D341Med (cell line): Measurements from ENCODE around the gene ARHGEF11.
"Not testable (repeated sequence)": the region's sequence is repeated elsewhere in the genome, so short reads cannot be mapped to it uniquely, and the experiment has no call there.

ENCODE experiments used
- DNase-seq: peaks from one replicate; pipeline ENCODE4 v3.0.0; 2012; ENCODE audit warnings: low spot score

The ARHGEF11 gene

GRCh38 chr1:157045250-157046218 is at the start of gene ARHGEF11:
Gene ARHGEF11 (minus strand): TSS chr1:157045742. CDS start chr1:157044330, 1,412 bp downstream.
- DNase-seq: peak; percentile 98

- DNase-seq: peak; percentile 29
These were observed 49.5 kb upstream of the ARHGEF11 start for GRCh38 chr1:157095091-157095490.

- DNase-seq: peak; percentile 31
These were observed 47.3 kb upstream of the ARHGEF11 start for GRCh38 chr1:157092831-157093230.

- peak; percentile 29 for DNase-seq
These were observed 46.2 kb upstream of the ARHGEF11 start for GRCh38 chr1:157091668-157092273.

- peak; percentile 23 for DNase-seq
These were observed 45.6 kb upstream of the ARHGEF11 start for GRCh38 chr1:157091186-157091585.

GRCh38 chr1:157090771-157091170 is 45.2 kb upstream of the ARHGEF11 start:
- DNase-seq: peak; percentile 20

GRCh38 chr1:157090196-157090647 is 44.7 kb upstream of the ARHGEF11 start:
- peak; percentile 92 for DNase-seq

GRCh38 chr1:157089789-157090188 is 44.2 kb upstream of the ARHGEF11 start:
- peak; percentile 49 for DNase-seq

GRCh38 chr1:157088607-157089006 is 43.1 kb upstream of the ARHGEF11 start:
- DNase-seq: no peak

- no peak for DNase-seq
These were observed 41.5 kb upstream of the ARHGEF11 start for GRCh38 chr1:157087030-157087429.

- no peak for DNase-seq
These were observed 40.8 kb upstream of the ARHGEF11 start for GRCh38 chr1:157086299-157086698.

GRCh38 chr1:157085421-157085820 is 39.9 kb upstream of the ARHGEF11 start:
- no peak for DNase-seq

- DNase-seq: no peak
These were observed 39.2 kb upstream of the ARHGEF11 start for GRCh38 chr1:157084720-157085119.

- no peak for DNase-seq
These were observed 36.2 kb upstream of the ARHGEF11 start for GRCh38 chr1:157081707-157082106.

- DNase-seq: no peak
These were observed 35.2 kb upstream of the ARHGEF11 start for GRCh38 chr1:157080714-157081113.

GRCh38 chr1:157077394-157077793 is 31.9 kb upstream of the ARHGEF11 start:
- no peak for DNase-seq

GRCh38 chr1:157073944-157074685 is 28.6 kb upstream of the ARHGEF11 start:
- DNase-seq: peak; percentile 73

GRCh38 chr1:157069601-157070000 is 24.1 kb upstream of the ARHGEF11 start:
- peak; percentile 53 for DNase-seq

GRCh38 chr1:157059241-157059640 is 13.7 kb upstream of the ARHGEF11 start:
- DNase-seq: not testable (repeated sequence)

- no peak for DNase-seq
These were observed 10.7 kb upstream of the ARHGEF11 start for GRCh38 chr1:157056269-157056668.

- not testable (repeated sequence) for DNase-seq
These were observed 10.2 kb upstream of the ARHGEF11 start for GRCh38 chr1:157055729-157056128.

GRCh38 chr1:157050836-157051235 is 5.3 kb upstream of the ARHGEF11 start:
- no peak for DNase-seq
